HepG2 (cell line): ENCODE measurements around the gene MLST8. TPM values are rescaled to one million over a fixed set of nuclear protein-coding genes. Genes with fewer than 3 reads are reported as not detected.

ENCODE experiments used
- AKNA ChIP-seq: sonication (generic); formaldehyde crosslinking; IDR thresholded peaks from 2 replicates; pipeline ENCODE4 v1.4.0; 2020; ENCODE audit warnings: missing genetic modification reagents, borderline replicate concordance
- CBX1 ChIP-seq: IDR thresholded peaks from one replicate; pipeline ENCODE4 v1.6.1; 2016; ENCODE audit warnings: antibody characterized with exemption, low read depth
- GFI1 ChIP-seq: sonication (generic); formaldehyde crosslinking; IDR thresholded peaks from 2 replicates; pipeline ENCODE4 v1.5.0; 2020; ENCODE audit warnings: missing genetic modification reagents, mild to moderate bottlenecking, borderline replicate concordance
- KDM4B ChIP-seq: sonication (generic); formaldehyde crosslinking; IDR thresholded peaks from 2 replicates; pipeline ENCODE4 v1.4.0; 2020; ENCODE audit warnings: missing genetic modification reagents
- MAFF ChIP-seq: IDR thresholded peaks from 2 replicates; pipeline ENCODE4 v1.6.1; 2011; ENCODE audit warnings: low read depth, low read length, improper control_type of control experiment
- MAFG ChIP-seq: sonication (generic); formaldehyde crosslinking; IDR thresholded peaks from 2 replicates; pipeline ENCODE4 v1.5.1; 2020; ENCODE audit warnings: mild to moderate bottlenecking, missing genetic modification reagents
- MEF2D ChIP-seq: sonication (generic); formaldehyde crosslinking; IDR thresholded peaks from 2 replicates; pipeline ENCODE4 v1.5.1; 2020; ENCODE audit warnings: mild to moderate bottlenecking, missing genetic modification reagents
- POGK ChIP-seq: sonication (generic); formaldehyde crosslinking; conservative IDR thresholded peaks from 2 replicates; pipeline ENCODE4 v1.8.0; 2022; ENCODE audit warnings: mild to moderate bottlenecking, moderate library complexity, missing genetic modification reagents
- TCF12 ChIP-seq, 2 experiments: fragments of 450-650 bp in 1 of 2; sonication (generic) in 1 of 2; formaldehyde crosslinking in 1 of 2; IDR thresholded peaks; 2 replicates each; pipeline versions ENCODE4 v1.6.1 to v1.8.0; 2017 to 2022; ENCODE audit warnings: antibody characterized with exemption in 1 of 2, mild to moderate bottlenecking in 1 of 2, missing genetic modification reagents in 1 of 2, moderate library complexity in 1 of 2
- TCF7L2 ChIP-seq: IDR thresholded peaks from 2 replicates; pipeline ENCODE4 v1.6.1; 2011; ENCODE audit warnings: mild to moderate bottlenecking, low read depth, low read length, moderate library complexity
- TGIF2 ChIP-seq: IDR thresholded peaks from 2 replicates; pipeline ENCODE4 v1.6.1; 2016; ENCODE audit warnings: control low read depth, missing compliant biosample characterization
- ZMYM4 ChIP-seq: sonication (generic); formaldehyde crosslinking; IDR thresholded peaks from 2 replicates; pipeline ENCODE4 v1.8.1; 2023; ENCODE audit warnings: mild to moderate bottlenecking, missing genetic modification reagents
- ZNF33B ChIP-seq: sonication (generic); formaldehyde crosslinking; IDR thresholded peaks from 2 replicates; pipeline ENCODE4 v1.5.1; 2020; ENCODE audit warnings: mild to moderate bottlenecking, missing genetic modification reagents
- polyA plus RNA-seq, 8 experiments: library from polyadenylated mRNA; depleted of rRNA in 3 of 8; stranded (reverse) in 7 of 8; unstranded in 1 of 8; fragments of >200 nt; fragmentation: Illumina TruSeq in 4 of 8; extraction: Trizol in 4 of 8; gene quantifications; 2 replicates each; pipeline versions ENCODE4 v1.2.1 to v1.2.3, GENCODE V29; 2011 to 2016; ENCODE audit warnings: low read depth in 4 of 8, missing spikeins in 1 of 8, mixed read lengths in 1 of 8; ENCODE audit not compliant: insufficient read depth in 1 of 8
- total RNA-seq, 5 experiments: library from RNA; depleted of rRNA; stranded (reverse); fragments of >200 nt; fragmentation: Illumina TruSeq; extraction: Trizol; gene quantifications; 2 replicates each; pipeline ENCODE4 v1.2.3, GENCODE V29; 2016; ENCODE audit warnings: low read depth in 1 of 5
- TF ChIP-seq, protein P1 (sequence below): IDR thresholded peaks from 2 replicates; pipeline ENCODE4 v1.6.1; 2012; ENCODE audit warnings: low read length, improper control_type of control experiment
- TF ChIP-seq, protein P2 (sequence below): sonication (generic); formaldehyde crosslinking; IDR thresholded peaks from 2 replicates; pipeline ENCODE4 v1.4.0; 2020; ENCODE audit warnings: missing genetic modification reagents
- TF ChIP-seq, protein P3 (sequence below), 2 experiments: fragments of 450-650 bp in 1 of 2; sonication (generic) in 1 of 2; formaldehyde crosslinking; IDR thresholded peaks; 2 replicates each; pipeline versions ENCODE4 v1.5.0 to v1.8.0; 2020 to 2022; ENCODE audit warnings: mild to moderate bottlenecking in 1 of 2, missing genetic modification reagents in 1 of 2

MLST8 gene
- total and polyA plus RNA-seq, 2 of the 13 experiments (the other 11 are each of a cell fraction or from before 2014, with no cell fraction given): 30.8 to 72.7 TPM

DNA sequence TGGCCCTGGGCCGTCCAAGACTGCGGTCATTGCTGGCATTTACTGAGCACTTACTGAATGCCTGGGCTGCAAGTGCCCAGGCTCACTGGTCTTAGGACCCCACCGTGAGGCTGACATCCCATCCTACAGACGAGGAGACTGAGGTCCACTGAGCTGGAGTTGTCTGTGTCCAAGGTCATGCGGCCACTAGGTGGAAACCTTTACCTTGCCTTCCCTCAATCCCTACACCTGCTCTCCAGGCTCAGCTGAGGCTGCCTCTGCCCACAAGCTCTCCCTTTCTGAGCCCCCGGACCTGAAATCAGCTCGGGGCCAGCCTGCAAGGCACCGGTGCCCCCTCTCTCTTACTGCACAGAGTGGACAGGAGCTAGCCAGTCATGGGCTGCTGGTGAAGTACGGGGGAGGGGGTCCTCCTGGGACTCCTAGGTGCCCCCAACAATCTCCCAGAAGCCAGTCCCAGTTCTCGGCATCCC is 10.4 kb upstream of the MLST8 start (continued):
- TF ChIP-seq, protein P1, sequence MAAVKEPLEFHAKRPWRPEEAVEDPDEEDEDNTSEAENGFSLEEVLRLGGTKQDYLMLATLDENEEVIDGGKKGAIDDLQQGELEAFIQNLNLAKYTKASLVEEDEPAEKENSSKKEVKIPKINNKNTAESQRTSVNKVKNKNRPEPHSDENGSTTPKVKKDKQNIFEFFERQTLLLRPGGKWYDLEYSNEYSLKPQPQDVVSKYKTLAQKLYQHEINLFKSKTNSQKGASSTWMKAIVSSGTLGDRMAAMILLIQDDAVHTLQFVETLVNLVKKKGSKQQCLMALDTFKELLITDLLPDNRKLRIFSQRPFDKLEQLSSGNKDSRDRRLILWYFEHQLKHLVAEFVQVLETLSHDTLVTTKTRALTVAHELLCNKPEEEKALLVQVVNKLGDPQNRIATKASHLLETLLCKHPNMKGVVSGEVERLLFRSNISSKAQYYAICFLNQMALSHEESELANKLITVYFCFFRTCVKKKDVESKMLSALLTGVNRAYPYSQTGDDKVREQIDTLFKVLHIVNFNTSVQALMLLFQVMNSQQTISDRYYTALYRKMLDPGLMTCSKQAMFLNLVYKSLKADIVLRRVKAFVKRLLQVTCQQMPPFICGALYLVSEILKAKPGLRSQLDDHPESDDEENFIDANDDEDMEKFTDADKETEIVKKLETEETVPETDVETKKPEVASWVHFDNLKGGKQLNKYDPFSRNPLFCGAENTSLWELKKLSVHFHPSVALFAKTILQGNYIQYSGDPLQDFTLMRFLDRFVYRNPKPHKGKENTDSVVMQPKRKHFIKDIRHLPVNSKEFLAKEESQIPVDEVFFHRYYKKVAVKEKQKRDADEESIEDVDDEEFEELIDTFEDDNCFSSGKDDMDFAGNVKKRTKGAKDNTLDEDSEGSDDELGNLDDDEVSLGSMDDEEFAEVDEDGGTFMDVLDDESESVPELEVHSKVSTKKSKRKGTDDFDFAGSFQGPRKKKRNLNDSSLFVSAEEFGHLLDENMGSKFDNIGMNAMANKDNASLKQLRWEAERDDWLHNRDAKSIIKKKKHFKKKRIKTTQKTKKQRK: no peak
- TF ChIP-seq AKNA (CRISPR knock-in tag) (no peak), MEF2D (CRISPR knock-in tag) (no peak), TCF12 (IDR thresholded peaks at IDR 0.05) (no peak), TCF12 (CRISPR knock-in tag; IDR thresholded peaks at IDR 0.05) (no peak), GFI1 (CRISPR knock-in tag) (no peak), KDM4B (CRISPR knock-in tag) (0 out of 2 replicates have a peak, but pooled peaks have one; percentile 11), ZNF33B (CRISPR knock-in tag) (no peak), ZMYM4 (CRISPR knock-in tag) (no peak), MAFG (no peak), MAFF (no peak), TCF7L2 (no peak), TGIF2 (CRISPR knock-in tag) (no peak), CBX1 (peak; percentile 23), POGK (CRISPR knock-in tag) (no peak)
- TF ChIP-seq, protein P2, sequence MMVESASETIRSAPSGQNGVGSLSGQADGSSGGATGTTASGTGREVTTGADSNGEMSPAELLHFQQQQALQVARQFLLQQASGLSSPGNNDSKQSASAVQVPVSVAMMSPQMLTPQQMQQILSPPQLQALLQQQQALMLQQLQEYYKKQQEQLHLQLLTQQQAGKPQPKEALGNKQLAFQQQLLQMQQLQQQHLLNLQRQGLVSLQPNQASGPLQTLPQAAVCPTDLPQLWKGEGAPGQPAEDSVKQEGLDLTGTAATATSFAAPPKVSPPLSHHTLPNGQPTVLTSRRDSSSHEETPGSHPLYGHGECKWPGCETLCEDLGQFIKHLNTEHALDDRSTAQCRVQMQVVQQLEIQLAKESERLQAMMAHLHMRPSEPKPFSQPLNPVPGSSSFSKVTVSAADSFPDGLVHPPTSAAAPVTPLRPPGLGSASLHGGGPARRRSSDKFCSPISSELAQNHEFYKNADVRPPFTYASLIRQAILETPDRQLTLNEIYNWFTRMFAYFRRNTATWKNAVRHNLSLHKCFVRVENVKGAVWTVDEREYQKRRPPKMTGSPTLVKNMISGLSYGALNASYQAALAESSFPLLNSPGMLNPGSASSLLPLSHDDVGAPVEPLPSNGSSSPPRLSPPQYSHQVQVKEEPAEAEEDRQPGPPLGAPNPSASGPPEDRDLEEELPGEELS (CRISPR knock-in tag): no peak
- TF ChIP-seq, protein P3, sequence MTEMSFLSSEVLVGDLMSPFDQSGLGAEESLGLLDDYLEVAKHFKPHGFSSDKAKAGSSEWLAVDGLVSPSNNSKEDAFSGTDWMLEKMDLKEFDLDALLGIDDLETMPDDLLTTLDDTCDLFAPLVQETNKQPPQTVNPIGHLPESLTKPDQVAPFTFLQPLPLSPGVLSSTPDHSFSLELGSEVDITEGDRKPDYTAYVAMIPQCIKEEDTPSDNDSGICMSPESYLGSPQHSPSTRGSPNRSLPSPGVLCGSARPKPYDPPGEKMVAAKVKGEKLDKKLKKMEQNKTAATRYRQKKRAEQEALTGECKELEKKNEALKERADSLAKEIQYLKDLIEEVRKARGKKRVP (CRISPR knock-in tag; IDR thresholded peaks at IDR 0.05): no peak
